IMR-90 (cell line): Measurements from ENCODE around the gene SP3. TPM values are rescaled to one million over a fixed set of nuclear protein-coding genes. Genes with fewer than 3 reads are reported as not detected.

Source experiments
- ATAC-seq: fragments of 200-7000 bp; cut with Tn5 transposase; 2 replicates; pipeline ENCODE4 v1.9.1; 2020; ENCODE audit warnings: low read depth, mild to moderate bottlenecking, moderate library complexity
- BruUV-seq: library from RNA; stranded (reverse); fragments of 400-500 nt; replicated peaks from 2 replicates; lab custom pipeline; 2021; lab: Mats Ljungman, UMichigan
- CTCF ChIA-PET: fragments of 300-600 bp; formaldehyde crosslinking; extraction: SDS; loops from one replicate; lab custom pipeline; 2021; ENCODE audit warnings: antibody characterized with exemption; lab: Yijun Ruan, JAX
- POLR2A ChIA-PET: fragments of 300-600 bp; sonication (Branson Sonifier 250); formaldehyde crosslinking; loops from one replicate; lab custom pipeline; 2022; ENCODE audit warnings: antibody characterized with exemption; ENCODE audit not compliant: unreplicated experiment; lab: Charles Lee
- DNase-seq: peaks from one replicate; pipeline ENCODE4 v3.0.0; 2013
- H2AFZ ChIP-seq: replicated peaks from 2 replicates; pipeline ENCODE3; 2013; ENCODE audit warnings: low read length, mild to moderate bottlenecking; ENCODE audit not compliant: poor library complexity
- H2AK5ac ChIP-seq: 2 replicates; pipeline ENCODE4 v1.6.1; 2013; ENCODE audit warnings: low read depth, low read length, inconsistent platforms
- H2AK9ac ChIP-seq: replicated peaks from 2 replicates; pipeline ENCODE3; 2013; ENCODE audit warnings: mild to moderate bottlenecking, low read depth, low read length, moderate library complexity; ENCODE audit not compliant: poor library complexity
- H2BK120ac ChIP-seq: 2 replicates; pipeline ENCODE4 v1.6.1; 2013; ENCODE audit warnings: low read depth, low read length, inconsistent platforms
- H2BK15ac ChIP-seq: 3 replicates; pipeline ENCODE4 v1.6.1; 2013; ENCODE audit warnings: low read depth, low read length, inconsistent platforms
- H2BK20ac ChIP-seq: 2 replicates; pipeline ENCODE4 v1.6.1; 2013; ENCODE audit warnings: low read depth, mild to moderate bottlenecking, inconsistent platforms, low read length, moderate library complexity
- H2BK5ac ChIP-seq: 2 replicates; pipeline ENCODE4 v1.6.1; 2013; ENCODE audit warnings: mild to moderate bottlenecking, low read depth, low read length, inconsistent platforms; ENCODE audit not compliant: poor library complexity, severe bottlenecking
- H3K14ac ChIP-seq: replicated peaks from 2 replicates; pipeline ENCODE4 v1.6.1; 2013; ENCODE audit warnings: low read depth, low read length, inconsistent platforms
- H3K18ac ChIP-seq: 2 replicates; pipeline ENCODE4 v1.6.1; 2013; ENCODE audit warnings: low read depth, low read length, control low read depth
- H3K23ac ChIP-seq: 2 replicates; pipeline ENCODE4 v1.6.1; 2013; ENCODE audit warnings: low read depth, low read length, inconsistent platforms
- H3K27ac ChIP-seq: 2 replicates; pipeline ENCODE4 v1.5.1; 2013; ENCODE audit warnings: mild to moderate bottlenecking, control low read depth, low read length; ENCODE audit not compliant: insufficient read depth
- H3K27me3 ChIP-seq: 2 replicates; pipeline ENCODE4 v1.6.1; 2013; ENCODE audit warnings: low read length; ENCODE audit not compliant: control insufficient read depth, insufficient read depth
- H3K36me3 ChIP-seq: 2 replicates; pipeline ENCODE4 v1.6.1; 2013; ENCODE audit warnings: low read length, mixed read lengths; ENCODE audit not compliant: control insufficient read depth, insufficient read depth
- H3K4ac ChIP-seq: 2 replicates; pipeline ENCODE4 v1.6.1; 2013; ENCODE audit warnings: low read depth, low read length, inconsistent platforms
- H3K4me1 ChIP-seq: 2 replicates; pipeline ENCODE4 v1.6.1; 2013; ENCODE audit warnings: low read length, mixed read lengths; ENCODE audit not compliant: control insufficient read depth, insufficient read depth
- H3K4me2 ChIP-seq: 2 replicates; pipeline ENCODE4 v1.6.1; 2013; ENCODE audit warnings: low read depth, mild to moderate bottlenecking, control low read depth, low read length, moderate library complexity
- H3K4me3 ChIP-seq: 2 replicates; pipeline ENCODE4 v1.5.1; 2013; ENCODE audit warnings: low read depth, mild to moderate bottlenecking, control low read depth, low read length, moderate library complexity; ENCODE audit not compliant: insufficient read depth
- H3K56ac ChIP-seq: 2 replicates; pipeline ENCODE4 v1.6.1; 2013; ENCODE audit warnings: low read length, inconsistent platforms; ENCODE audit not compliant: insufficient read depth; ENCODE audit errors: extremely low read depth
- H3K79me1 ChIP-seq, 2 experiments: 2 replicates each; pipeline ENCODE4 v1.6.1; 2013; ENCODE audit warnings: low read length in 2 of 2, inconsistent platforms in 1 of 2, low read depth in 1 of 2
- H3K9ac ChIP-seq: 2 replicates; pipeline ENCODE4 v1.6.1; 2013; ENCODE audit warnings: low read depth, low read length, control low read depth
- H3K9me1 ChIP-seq: 2 replicates; pipeline ENCODE4 v1.6.1; 2013; ENCODE audit warnings: low read length, inconsistent platforms; ENCODE audit not compliant: insufficient read depth
- H3K9me3 ChIP-seq: 2 replicates; pipeline ENCODE4 v1.6.1; 2013; ENCODE audit warnings: low read length; ENCODE audit not compliant: control insufficient read depth, insufficient read depth
- H4K20me1 ChIP-seq: 2 replicates; pipeline ENCODE4 v1.6.1; 2013; ENCODE audit warnings: low read length, inconsistent platforms; ENCODE audit not compliant: insufficient read depth
- H4K5ac ChIP-seq: 2 replicates; pipeline ENCODE4 v1.6.1; 2013; ENCODE audit warnings: mild to moderate bottlenecking, low read depth, low read length, control low read depth
- H4K8ac ChIP-seq, 2 experiments: 2 replicates each; pipeline ENCODE4 v1.6.1; 2013; ENCODE audit warnings: low read depth in 2 of 2, low read length in 2 of 2, control low read depth in 1 of 2, inconsistent platforms in 1 of 2
- H4K91ac ChIP-seq: 2 replicates; pipeline ENCODE4 v1.6.1; 2013; ENCODE audit warnings: low read depth, low read length, inconsistent platforms; ENCODE audit not compliant: insufficient read depth
- BHLHE40 ChIP-seq: fragments of 150-350 bp; IDR thresholded peaks from 2 replicates; pipeline ENCODE4 v1.6.1; 2016; ENCODE audit warnings: mild to moderate bottlenecking, low read depth, low read length
- CEBPB ChIP-seq: IDR thresholded peaks from 2 replicates; pipeline ENCODE4 v1.6.1; 2012; ENCODE audit warnings: low read depth, low read length, improper control_type of control experiment
- CHD1 ChIP-seq: IDR thresholded peaks from 2 replicates; pipeline ENCODE4 v1.6.1; 2012; ENCODE audit warnings: low read depth, low read length, improper control_type of control experiment
- CTCF ChIP-seq: conservative IDR thresholded peaks from 2 replicates; pipeline ENCODE4 v1.5.1; 2012; ENCODE audit warnings: mild to moderate bottlenecking, low read depth, low read length, improper control_type of control experiment
- ELK1 ChIP-seq: fragments of 150-350 bp; IDR thresholded peaks from 2 replicates; pipeline ENCODE4 v1.6.1; 2016; ENCODE audit warnings: low read depth, mild to moderate bottlenecking, low read length, moderate library complexity, borderline replicate concordance
- FOS ChIP-seq: fragments of 150-350 bp; IDR thresholded peaks from 2 replicates; pipeline ENCODE4 v1.6.1; 2016; ENCODE audit warnings: low read depth, low read length
- MXI1 ChIP-seq: IDR thresholded peaks from 2 replicates; pipeline ENCODE4 v1.6.1; 2012; ENCODE audit warnings: low read depth, mild to moderate bottlenecking, low read length, moderate library complexity, borderline replicate concordance
- NFE2L2 ChIP-seq: fragments of 150-350 bp; IDR thresholded peaks from 2 replicates; pipeline ENCODE4 v1.6.1; 2016; ENCODE audit warnings: low read depth, mild to moderate bottlenecking, low read length
- POLR2A ChIP-seq: IDR thresholded peaks from 2 replicates; pipeline ENCODE4 v1.6.1; 2012; ENCODE audit warnings: mild to moderate bottlenecking, low read depth, low read length
- RAD21 ChIP-seq: IDR thresholded peaks from 2 replicates; pipeline ENCODE4 v1.6.1; 2012; ENCODE audit warnings: low read length, improper control_type of control experiment
- RCOR1 ChIP-seq: IDR thresholded peaks from 2 replicates; pipeline ENCODE4 v1.6.1; 2012; ENCODE audit warnings: mild to moderate bottlenecking, low read length, improper control_type of control experiment; ENCODE audit not compliant: insufficient replicate concordance
- RFX5 ChIP-seq: IDR thresholded peaks from 2 replicates; pipeline ENCODE4 v1.8.0; 2012; ENCODE audit warnings: low read depth, mild to moderate bottlenecking, low read length, moderate library complexity
- SMC3 ChIP-seq: fragments of 150-350 bp; IDR thresholded peaks from 2 replicates; pipeline ENCODE4 v1.6.1; 2016; ENCODE audit warnings: low read depth, mild to moderate bottlenecking, antibody characterized with exemption, low read length, moderate library complexity
- USF2 ChIP-seq: fragments of 150-350 bp; IDR thresholded peaks from 2 replicates; pipeline ENCODE4 v1.6.1; 2017; ENCODE audit warnings: mild to moderate bottlenecking, antibody characterized with exemption, low read length, low read depth
- WGBS, 2 experiments: methylation state at CpG; one replicate each; pipeline versions ENCODE4 v1.1.5 to v1.1.7; 2013; ENCODE audit warnings: missing lambda C conversion rate in 2 of 2; ENCODE audit not compliant: insufficient read length in 1 of 2; ENCODE audit errors: extremely low coverage in 2 of 2; 5-methylcytosine and 5-hydroxymethylcytosine counted together
- dilution Hi-C: fragments of 300-500 bp; cut with HindIII; formaldehyde crosslinking; loops from one replicate; pipeline ENCODE4 v1.14.3; 2018; ENCODE audit warnings: low sequenced_read_pairs; ENCODE audit not compliant: unreplicated experiment
- in situ Hi-C: fragments of 300-500 bp; cut with MboI; formaldehyde crosslinking; loops from 3 replicates; pipeline ENCODE4 v1.14.3; 2019; ENCODE audit warnings: low sequenced_read_pairs, inconsistent platforms, mixed read lengths
- intact Hi-C: fragments of 100-400 bp; cut with micrococcal nuclease; formaldehyde crosslinking; loops from 2 replicates; pipeline ENCODE4 v1.10.0; 2022
- polyA plus RNA-seq, 3 experiments: library from polyadenylated mRNA; depleted of rRNA; stranded (reverse); fragments of >200 nt; gene quantifications; 2 replicates each; pipeline ENCODE4 v1.2.3, GENCODE V29; 2012; ENCODE audit warnings: low replicate concordance in 1 of 3
- total RNA-seq: library from RNA; depleted of rRNA; stranded (reverse); fragments of >200 nt; gene quantifications from 2 replicates; pipeline ENCODE4 v1.2.3, GENCODE V29; 2012

SP3 gene
- total and polyA plus RNA-seq, 2 of the 4 experiments (the other 2 are of a cell fraction) = 26.7 to 136 TPM

GRCh38 chr2:174003720-174004695 is 38.8 kb upstream of the SP3 start:
- Histone ChIP-seq H3K9ac (no peak overlapping the region), H4K91ac (no peak overlapping the region), H4K8ac (0 out of 4 replicates have a peak overlapping the region, but pooled peaks of 1 of the 2 experiments have one; percentile 24), H4K20me1 (no peaks in the 10 kb centered on the region), H2BK15ac (no peak overlapping the region), H3K27me3 (no peaks in the 10 kb centered on the region), H3K23ac (no peak overlapping the region), H3K9me3 (no peaks in the 10 kb centered on the region), H2AK9ac (no peak overlapping the region), H4K5ac (no peak overlapping the region), H3K27ac (no peak overlapping the region), H3K79me1 (no peaks in the 10 kb centered on the region), H2AK5ac (peak overlapping the region; percentile 38; the same call in 1 of the 2 replicates), H3K4me1 (peaks cover 5% of the 10 kb centered on the region; the same call in 1 of the 2 replicates), H2BK120ac (no peak overlapping the region), H2BK20ac (peak overlapping the region; percentile 28; the same call in 1 of the 2 replicates), H2BK5ac (no peak overlapping the region), H3K56ac (no peak overlapping the region), H3K18ac (0 out of 2 replicates have a peak overlapping the region, but pooled peaks have one; percentile 8), H3K14ac (no peak overlapping the region), H3K36me3 (no peaks in the 10 kb centered on the region), H3K9me1 (no peaks in the 10 kb centered on the region), H3K4me2 (no peak overlapping the region), H3K4ac (no peak overlapping the region), H2AFZ (no peak overlapping the region), H3K4me3 (no peak overlapping the region)
- no TSS peak for BruUV-seq
- no CpG with 5 or more reads among the region's 13 CpGs for WGBS, 2 experiments
- DNase-seq = no peak
- POLR2A ChIA-PET = no interaction called here
- intact Hi-C loops = no loop called here
- in situ Hi-C loops = no loop called here
- no peak for ATAC-seq
- CTCF ChIA-PET = no interaction called here
- dilution Hi-C loops = no loop called here
- no peak for TF ChIP-seq RCOR1
- TF ChIP-seq BHLHE40 = no peak
- TF ChIP-seq FOS = no peak
- no peak for TF ChIP-seq USF2
- no peak for TF ChIP-seq POLR2A
- no peak for TF ChIP-seq RAD21
- no peak for TF ChIP-seq ELK1
- TF ChIP-seq RFX5 = no peak
- no peak for TF ChIP-seq SMC3
- TF ChIP-seq CTCF = no peak
- no peak for TF ChIP-seq NFE2L2
- TF ChIP-seq CEBPB = no peak
- TF ChIP-seq MXI1 = no peak
- TF ChIP-seq CHD1 = no peak
